Measurements from ENCODE around the gene RMI2. TPM values are rescaled to one million over a fixed set of nuclear protein-coding genes. Genes with fewer than 3 reads are reported as not detected.

Gene RMI2
- total and polyA plus RNA-seq, 11 donors, result 0.23 to 6.6 (median 0.76) TPM; not detected in 2

DNA sequence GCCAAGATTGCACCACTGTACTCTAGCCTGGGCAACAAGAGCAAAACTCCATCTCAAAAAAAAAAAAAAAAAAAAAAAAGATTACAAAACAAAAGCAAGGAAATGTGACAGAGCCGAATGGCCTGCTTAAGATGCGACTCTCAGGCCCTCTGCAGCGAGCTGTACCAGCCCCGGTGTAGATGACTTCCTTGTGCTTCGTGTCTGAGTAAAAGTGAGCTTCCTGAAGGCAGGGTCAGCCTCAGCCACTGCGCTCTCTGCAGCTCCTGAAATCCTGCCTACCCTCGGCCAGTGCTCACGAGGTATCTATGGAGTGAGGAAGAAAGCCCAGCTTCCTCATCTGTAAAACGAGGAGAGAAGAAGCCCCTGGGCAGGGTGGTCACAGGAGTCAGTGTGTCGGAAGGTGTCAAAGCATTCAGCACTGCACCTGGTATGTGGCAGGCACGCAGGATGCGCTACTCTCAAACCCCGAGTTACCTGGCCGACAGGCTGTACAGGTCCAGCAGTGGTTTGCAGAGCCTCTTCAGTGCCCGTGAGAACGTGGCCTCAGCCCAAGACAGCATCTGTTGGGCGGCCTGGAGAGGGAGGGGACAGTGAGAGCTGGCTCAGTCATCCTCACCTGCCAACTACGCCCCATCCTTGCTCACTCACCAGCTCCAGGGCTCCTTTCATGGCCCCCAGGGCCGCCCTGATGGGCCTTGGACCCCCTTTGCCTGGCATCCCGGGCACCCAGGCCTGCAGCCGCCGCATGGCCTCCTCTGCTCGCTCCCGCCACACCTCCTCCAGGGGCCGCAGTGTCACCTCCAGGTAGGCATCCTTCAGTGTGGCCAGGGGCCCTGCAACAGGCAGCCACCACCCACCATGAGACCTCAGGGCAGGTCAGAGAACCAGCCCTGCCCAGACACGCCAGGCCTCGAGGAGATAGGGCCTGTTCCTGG lies 44.6 kb downstream of the RMI2 start:
- Histone ChIP-seq H3K4me3 (no peak overlapping the region), H3K36me3 (no peaks in the 10 kb centered on the region), H3K27ac (no peak overlapping the region), H3K9me3 (no peaks in the 10 kb centered on the region), H3K4me1 (peaks cover 0 to 7% (median 0%) of the 10 kb centered on the region in 12 donors), H3K27me3 (peaks cover 0 to 6% (median 0%) of the 10 kb centered on the region in 9 donors)
- no peak for TF ChIP-seq CTCF (IDR thresholded peaks at IDR 0.05)
- no peak for TF ChIP-seq POLR2A (IDR thresholded peaks at IDR 0.05)
- peak in 2 of 5 donors; percentile 13 to 37 for DNase-seq
- no peak for ATAC-seq
- intact Hi-C loops (cut with DNase I), result loop anchor here in 5 of 10 donors (10.0 kb wide), 2 partner anchors 425 to 675 kb away; no protein-coding TSS in a partner anchor
- WGBS, 4 donors, result 83 to 91% (median 85%) methylated on average over 25 to 27 of the region's 27 CpGs

DNA sequence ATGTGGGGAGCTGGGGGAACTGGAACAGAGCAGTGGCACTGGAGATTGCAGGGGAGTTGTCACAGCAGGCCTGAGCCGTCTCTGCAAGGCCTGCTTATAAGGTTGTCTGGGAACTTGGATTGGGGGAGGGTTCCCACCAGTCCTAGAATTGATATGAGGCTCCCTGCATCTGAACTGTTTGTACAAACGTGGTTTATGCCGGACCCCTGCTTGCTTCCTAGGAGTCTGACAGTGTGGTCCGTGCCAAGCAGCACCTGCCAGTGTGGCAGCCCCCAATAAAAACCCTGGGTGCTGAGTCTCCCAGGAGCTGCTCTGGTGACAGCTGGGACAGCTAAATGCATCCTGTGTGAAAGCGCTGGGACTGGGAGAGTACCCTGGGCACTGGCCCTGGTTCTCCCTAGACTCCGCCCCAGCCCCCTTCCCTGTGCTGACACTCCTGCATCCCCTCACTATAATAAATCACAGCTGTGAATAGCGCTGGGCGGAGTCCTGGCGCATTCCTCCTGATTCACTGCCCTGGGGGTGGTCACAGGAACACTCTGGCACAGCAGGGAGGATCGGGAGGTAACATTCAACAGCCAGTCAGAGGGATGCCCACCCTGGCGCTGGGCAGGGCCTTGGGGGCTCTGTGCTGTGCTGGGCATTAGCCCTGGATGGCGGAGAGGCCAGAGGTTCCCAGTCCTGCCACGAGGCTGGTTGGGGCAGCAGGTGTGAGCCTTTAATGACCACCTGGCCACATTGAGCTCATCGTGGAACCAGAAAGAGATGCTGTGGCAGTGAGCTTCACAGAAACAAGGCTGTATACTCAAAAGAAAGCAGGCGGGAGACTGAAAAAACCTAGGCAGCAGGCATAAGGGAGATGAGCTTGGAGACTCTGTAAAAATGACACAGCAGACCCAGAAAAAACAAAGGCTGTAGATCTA lies 45.6 kb downstream of the RMI2 start:
- Histone ChIP-seq H3K27me3 (peaks cover 0 to 6% (median 0%) of the 10 kb centered on the region in 9 donors), H3K4me3 (no peak overlapping the region), H3K9me3 (no peaks in the 10 kb centered on the region), H3K4me1 (peaks cover 0 to 7% (median 0%) of the 10 kb centered on the region in 12 donors), H3K27ac (no peak overlapping the region), H3K36me3 (no peaks in the 10 kb centered on the region)
- intact Hi-C loops (cut with DNase I), result loop anchor here in 5 of 10 donors (10.0 kb wide), 2 partner anchors 424 to 674 kb away; no protein-coding TSS in a partner anchor
- DNase-seq (peak in 2 of 5 donors; percentile 17 to 32), ATAC-seq (no peak)
- TF ChIP-seq POLR2A (IDR thresholded peaks at IDR 0.05) (no peak), CTCF (IDR thresholded peaks at IDR 0.05) (no peak)
- 71 to 80% (median 75%) methylated on average over 14 to 15 of the region's 15 CpGs for WGBS, 4 donors

GRCh38 chr16:11391576-11391975 lies 46.3 kb downstream of the RMI2 start:
- DNase-seq (peak in 1 of 5 donors; percentile 60), ATAC-seq (no peak)
- TF ChIP-seq POLR2A (IDR thresholded peaks at IDR 0.05), result no peak
- no peak for TF ChIP-seq CTCF (IDR thresholded peaks at IDR 0.05)
- Histone ChIP-seq H3K36me3 (no peaks in the 10 kb centered on the region), H3K27ac (no peak overlapping the region), H3K27me3 (peaks cover 0 to 9% (median 0%) of the 10 kb centered on the region in 9 donors), H3K4me1 (peaks cover 0 to 9% (median 2%) of the 10 kb centered on the region in 12 donors), H3K9me3 (no peaks in the 10 kb centered on the region), H3K4me3 (no peak overlapping the region)
- WGBS, 4 donors, result 37 to 80% (median 70%) methylated on average over 4 to 12 of the region's 12 CpGs
- intact Hi-C loops (cut with DNase I), result loop anchor here in 5 of 10 donors (10.0 kb wide), 2 partner anchors 423 to 673 kb away; no protein-coding TSS in a partner anchor
